Rectal smooth muscle tissue (tissue), 1 donor: ENCODE data around the gene EXOSC2.

Source experiments
- H3K27ac ChIP-seq: one replicate; pipeline ENCODE4 v1.7.0; 2013; ENCODE audit warnings: low read depth, low read length, inconsistent platforms
- H3K27me3 ChIP-seq: one replicate; pipeline ENCODE4 v1.7.0; 2013; ENCODE audit warnings: low read length; ENCODE audit not compliant: control insufficient read depth, insufficient read depth
- H3K36me3 ChIP-seq: one replicate; pipeline ENCODE4 v1.7.0; 2013; ENCODE audit warnings: low read length; ENCODE audit not compliant: control insufficient read depth, insufficient read depth
- H3K4me1 ChIP-seq: one replicate; pipeline ENCODE4 v1.7.0; 2013; ENCODE audit warnings: low read length; ENCODE audit not compliant: control insufficient read depth, insufficient read depth
- H3K4me3 ChIP-seq: one replicate; pipeline ENCODE4 v1.7.0; 2013; ENCODE audit warnings: low read length
- H3K9ac ChIP-seq: one replicate; pipeline ENCODE4 v1.7.0; 2013; ENCODE audit warnings: low read length

The EXOSC2 gene

DNA sequence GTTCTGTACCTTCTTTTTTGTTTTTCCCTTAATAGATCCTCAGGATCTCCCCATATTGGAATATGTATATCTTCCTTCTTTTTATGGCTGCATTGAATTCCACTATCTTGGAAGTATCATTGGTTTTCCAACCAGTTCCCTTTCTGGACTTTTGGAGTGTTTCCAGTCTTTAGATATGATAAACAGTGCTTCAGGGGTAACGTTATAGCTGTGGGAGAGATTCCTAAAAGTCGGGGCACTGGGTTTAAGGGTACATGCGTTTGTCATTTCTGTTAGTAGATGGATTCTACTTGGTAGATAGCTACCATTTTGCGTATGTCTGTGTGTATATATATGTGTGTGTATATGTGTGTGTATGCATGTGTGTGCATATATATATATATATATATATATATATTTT, 42.0 kb downstream of the EXOSC2 start:
- no peak overlapping the region for H3K9ac ChIP-seq
- peaks cover 10% of the 10 kb centered on the region for H3K4me1 ChIP-seq
- H3K27me3 ChIP-seq: no peaks in the 10 kb centered on the region
- no peaks in the 10 kb centered on the region for H3K36me3 ChIP-seq
- H3K4me3 ChIP-seq: no peak overlapping the region
- H3K27ac ChIP-seq: no peak overlapping the region

DNA sequence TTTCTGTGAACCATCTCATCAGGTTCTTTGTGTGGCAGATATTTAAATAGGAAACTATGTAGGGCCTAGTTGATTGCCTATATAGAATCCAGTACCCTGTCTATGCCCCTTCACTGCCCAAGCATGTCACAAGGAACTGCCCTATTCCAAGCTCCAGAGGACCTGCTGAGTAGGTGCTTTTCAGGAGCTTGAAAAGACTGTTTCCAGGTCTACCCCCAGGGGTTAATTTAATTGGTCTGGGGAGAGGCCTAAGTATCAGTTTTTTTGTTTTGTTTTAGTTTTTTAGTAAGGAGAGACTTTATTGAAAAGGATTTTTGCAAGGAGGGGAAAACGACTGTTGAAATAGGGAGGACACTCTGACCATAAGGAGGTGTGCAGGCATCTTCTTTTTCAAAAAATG, 43.3 kb downstream of the EXOSC2 start:
- Histone ChIP-seq H3K4me3 (no peak overlapping the region), H3K27me3 (no peaks in the 10 kb centered on the region), H3K27ac (no peak overlapping the region), H3K36me3 (no peaks in the 10 kb centered on the region), H3K4me1 (peaks cover 8% of the 10 kb centered on the region), H3K9ac (no peak overlapping the region)

DNA sequence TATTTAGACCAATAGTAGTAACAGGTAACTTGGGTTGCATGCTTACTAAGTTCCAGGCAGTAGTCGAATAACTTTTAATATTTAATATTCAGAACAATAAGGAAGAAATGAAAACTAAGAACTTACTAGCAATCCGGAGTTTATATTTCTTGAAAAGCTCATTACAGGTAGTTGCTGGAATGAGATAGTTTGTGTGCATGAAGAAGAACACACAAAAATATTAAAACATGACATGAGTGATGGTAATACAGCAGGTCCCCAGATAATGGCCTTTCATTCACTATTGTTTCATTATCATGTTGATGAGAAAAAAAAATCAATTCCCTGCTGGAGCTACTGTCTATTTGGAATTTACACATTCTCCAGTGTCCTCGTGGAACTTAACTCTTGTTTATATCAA, 44.7 kb downstream of the EXOSC2 start:
- H3K36me3 ChIP-seq: no peaks in the 10 kb centered on the region
- H3K27ac ChIP-seq: no peak overlapping the region
- no peaks in the 10 kb centered on the region for H3K27me3 ChIP-seq
- H3K4me1 ChIP-seq: no peaks in the 10 kb centered on the region
- no peak overlapping the region for H3K9ac ChIP-seq
- H3K4me3 ChIP-seq: no peak overlapping the region

DNA sequence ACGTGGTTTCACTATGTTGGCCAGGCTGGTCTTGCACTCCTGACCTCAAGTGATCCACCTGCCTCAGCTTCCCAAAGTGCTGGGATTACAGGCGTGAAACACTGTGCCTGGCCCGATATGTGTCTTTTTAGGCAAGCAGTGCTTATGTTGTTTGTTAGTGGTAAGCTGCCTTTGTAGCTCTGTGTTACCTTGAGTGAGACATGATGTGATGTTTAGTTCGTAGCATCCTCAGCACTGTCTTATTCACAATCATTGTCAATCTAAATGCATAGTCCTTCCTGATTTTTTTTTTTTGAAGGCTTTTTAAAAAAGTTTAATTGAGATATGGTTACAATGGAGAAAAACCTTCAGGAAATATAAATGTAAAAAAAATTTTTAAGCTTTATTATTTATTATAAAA, 45.5 kb downstream of the EXOSC2 start:
- Histone ChIP-seq H3K27me3 (no peaks in the 10 kb centered on the region), H3K4me1 (no peaks in the 10 kb centered on the region), H3K4me3 (no peak overlapping the region), H3K36me3 (no peaks in the 10 kb centered on the region), H3K9ac (no peak overlapping the region), H3K27ac (no peak overlapping the region)

DNA sequence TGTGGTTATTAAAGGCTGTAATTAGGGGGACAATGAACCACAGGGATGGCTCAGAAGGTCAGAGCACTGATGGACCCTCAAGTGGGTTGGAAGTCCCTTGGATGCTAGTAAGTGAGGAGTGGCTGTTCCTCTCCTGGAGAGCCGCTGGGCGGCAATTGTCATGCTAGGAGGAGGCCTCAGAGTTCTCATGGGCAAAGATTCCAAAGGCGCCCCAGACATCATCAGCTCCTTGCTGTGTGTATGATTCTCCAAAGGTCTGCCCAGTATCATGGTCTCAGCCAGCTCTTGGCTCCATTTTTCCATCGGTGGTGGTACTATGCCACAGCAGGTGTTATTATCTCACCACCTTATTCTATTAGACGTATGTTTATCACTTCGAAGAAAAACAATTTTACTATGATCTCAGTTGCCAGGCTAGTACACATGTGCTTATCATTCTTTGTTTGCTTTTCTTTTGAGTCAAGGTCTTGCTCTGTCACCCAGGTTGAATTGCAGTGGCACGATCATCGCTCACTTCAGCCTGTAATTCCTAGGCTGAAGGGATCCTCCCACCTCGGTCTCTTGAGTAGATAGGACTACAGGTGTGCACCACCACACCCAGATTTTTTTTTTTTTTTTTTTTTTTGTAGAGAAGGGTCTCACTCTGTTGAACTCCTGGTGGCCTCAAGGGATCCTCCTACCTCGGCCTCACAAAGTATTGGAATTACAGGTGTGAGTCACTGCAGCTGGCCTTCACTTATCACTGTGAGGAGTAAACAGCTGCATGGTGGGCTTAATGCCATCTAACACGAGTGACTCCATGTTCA, 46.8 kb downstream of the EXOSC2 start:
- Histone ChIP-seq H3K27me3 (no peaks in the 10 kb centered on the region), H3K36me3 (no peaks in the 10 kb centered on the region), H3K27ac (no peak overlapping the region), H3K9ac (no peak overlapping the region), H3K4me1 (no peaks in the 10 kb centered on the region), H3K4me3 (no peak overlapping the region)

DNA sequence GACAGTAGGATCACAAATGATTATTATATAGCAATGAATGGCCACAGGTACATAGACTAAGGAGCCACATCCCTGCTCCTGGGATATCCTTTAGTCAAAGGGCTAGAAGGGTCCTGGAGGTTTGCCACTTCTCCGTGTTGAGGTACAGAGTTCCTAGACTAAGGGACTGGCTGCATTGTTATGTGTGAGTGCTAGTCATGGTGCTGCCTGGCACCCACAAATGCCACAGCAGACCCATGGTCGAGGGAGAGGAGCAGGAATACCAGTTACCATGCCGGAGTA, 47.4 kb downstream of the EXOSC2 start:
- Histone ChIP-seq H3K36me3 (no peaks in the 10 kb centered on the region), H3K27ac (no peak overlapping the region), H3K4me3 (no peak overlapping the region), H3K9ac (no peak overlapping the region), H3K4me1 (no peaks in the 10 kb centered on the region), H3K27me3 (no peaks in the 10 kb centered on the region)

DNA sequence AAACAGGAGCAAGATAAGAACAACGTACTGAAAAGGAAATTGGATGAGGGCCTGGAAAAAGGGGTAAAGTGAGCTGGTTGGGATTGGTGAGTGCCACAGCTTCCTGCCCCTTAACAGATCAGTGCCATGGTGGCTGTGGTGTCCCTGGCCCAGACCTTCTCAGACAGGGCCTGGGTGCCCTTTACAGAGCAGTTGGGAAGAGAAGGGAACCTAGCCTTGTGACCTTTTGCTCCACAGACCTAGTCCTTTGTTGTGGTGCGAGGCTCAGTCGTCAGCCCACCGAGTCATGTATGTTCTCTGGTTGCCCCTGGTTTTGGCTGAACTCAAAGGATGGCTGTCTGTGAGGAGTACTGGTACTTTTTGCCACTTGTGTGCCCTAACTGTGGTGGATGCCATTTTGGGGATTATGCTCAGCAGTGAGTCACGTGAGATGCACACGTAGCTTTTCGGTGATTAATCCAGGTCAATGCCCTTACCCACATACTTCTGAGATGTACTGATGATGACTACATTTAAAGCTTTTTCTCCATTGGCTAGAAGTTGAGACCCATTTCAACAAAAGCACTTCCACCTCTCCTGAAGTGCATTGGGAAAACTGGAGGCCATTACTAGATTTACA, 48.4 kb downstream of the EXOSC2 start:
- H3K4me3 ChIP-seq: no peak overlapping the region
- H3K9ac ChIP-seq: no peak overlapping the region
- H3K27me3 ChIP-seq: no peaks in the 10 kb centered on the region
- no peak overlapping the region for H3K27ac ChIP-seq
- no peaks in the 10 kb centered on the region for H3K4me1 ChIP-seq
- no peaks in the 10 kb centered on the region for H3K36me3 ChIP-seq

DNA sequence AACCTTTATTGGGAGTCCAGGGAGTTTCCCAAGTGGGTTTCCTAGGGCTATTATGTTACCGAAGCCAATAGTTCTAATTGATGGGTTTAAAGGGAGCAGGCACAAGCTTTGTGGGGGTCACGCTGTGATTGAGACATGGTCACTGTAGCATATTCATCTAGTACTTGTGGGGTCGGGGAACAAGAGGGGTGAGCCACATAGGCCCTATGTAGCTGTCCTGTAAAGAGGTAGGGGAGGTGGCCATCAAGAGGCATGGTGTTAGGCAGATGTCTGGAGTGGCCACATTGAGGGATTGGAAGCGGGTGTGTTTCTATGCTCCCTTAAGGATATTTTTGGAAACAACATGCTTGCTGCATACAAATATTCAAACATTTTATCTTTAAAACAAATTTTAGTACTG, 50.1 kb downstream of the EXOSC2 start:
- Histone ChIP-seq H3K4me3 (no peak overlapping the region), H3K27ac (no peak overlapping the region), H3K36me3 (no peaks in the 10 kb centered on the region), H3K4me1 (no peaks in the 10 kb centered on the region), H3K27me3 (no peaks in the 10 kb centered on the region), H3K9ac (no peak overlapping the region)

DNA sequence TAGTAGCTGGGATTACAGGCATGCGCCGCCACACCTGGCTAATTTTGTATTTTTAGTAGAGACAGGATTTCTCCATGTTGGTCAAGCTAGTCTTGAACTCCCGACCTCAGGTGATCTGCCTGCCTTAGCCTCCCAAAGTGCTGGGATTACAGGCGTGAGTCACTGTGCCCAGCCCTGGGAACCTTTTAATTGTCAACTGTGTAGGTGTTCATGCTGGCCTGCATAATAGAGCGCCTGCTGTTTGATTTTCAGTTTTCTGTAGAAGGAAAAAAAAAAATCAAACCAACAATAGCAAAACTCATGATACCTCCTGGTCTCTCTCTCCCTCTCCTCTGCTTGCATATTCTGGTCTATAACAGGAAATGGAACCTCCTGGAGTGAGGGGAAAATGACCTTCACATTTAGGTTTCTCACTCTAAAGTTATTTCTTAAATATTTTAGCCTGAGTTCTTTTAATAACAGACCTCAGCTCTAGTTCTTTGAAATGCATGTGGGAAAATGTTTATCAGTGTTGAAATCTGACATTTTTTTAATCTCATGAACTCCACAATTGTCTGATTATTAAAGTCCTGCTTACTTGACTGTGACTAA, 51.7 kb downstream of the EXOSC2 start:
- Histone ChIP-seq H3K36me3 (no peaks in the 10 kb centered on the region), H3K4me1 (no peaks in the 10 kb centered on the region), H3K9ac (no peak overlapping the region), H3K4me3 (no peak overlapping the region), H3K27me3 (no peaks in the 10 kb centered on the region), H3K27ac (no peak overlapping the region)

DNA sequence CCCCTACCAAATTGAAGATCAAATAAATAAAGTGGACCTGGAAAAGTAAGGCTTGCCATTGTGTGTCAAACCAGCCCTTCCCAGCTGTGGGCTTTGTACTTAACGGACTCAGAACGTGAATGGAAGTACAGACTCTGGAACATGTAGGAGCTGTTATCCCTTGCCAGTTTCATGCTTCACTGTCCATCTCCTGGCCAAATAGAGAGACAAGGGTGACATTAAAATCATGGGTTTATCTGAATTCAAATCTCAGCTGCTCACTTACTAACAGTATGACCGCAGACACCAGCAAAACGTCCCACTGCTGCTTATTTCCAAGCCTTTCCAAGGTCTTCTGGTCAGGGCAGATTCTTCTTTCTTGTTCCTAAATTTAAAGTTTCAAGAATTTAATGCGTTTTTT, 52.2 kb downstream of the EXOSC2 start:
- H3K4me3 ChIP-seq: no peak overlapping the region
- no peaks in the 10 kb centered on the region for H3K4me1 ChIP-seq
- H3K27me3 ChIP-seq: no peaks in the 10 kb centered on the region
- no peak overlapping the region for H3K27ac ChIP-seq
- no peak overlapping the region for H3K9ac ChIP-seq
- no peaks in the 10 kb centered on the region for H3K36me3 ChIP-seq

DNA sequence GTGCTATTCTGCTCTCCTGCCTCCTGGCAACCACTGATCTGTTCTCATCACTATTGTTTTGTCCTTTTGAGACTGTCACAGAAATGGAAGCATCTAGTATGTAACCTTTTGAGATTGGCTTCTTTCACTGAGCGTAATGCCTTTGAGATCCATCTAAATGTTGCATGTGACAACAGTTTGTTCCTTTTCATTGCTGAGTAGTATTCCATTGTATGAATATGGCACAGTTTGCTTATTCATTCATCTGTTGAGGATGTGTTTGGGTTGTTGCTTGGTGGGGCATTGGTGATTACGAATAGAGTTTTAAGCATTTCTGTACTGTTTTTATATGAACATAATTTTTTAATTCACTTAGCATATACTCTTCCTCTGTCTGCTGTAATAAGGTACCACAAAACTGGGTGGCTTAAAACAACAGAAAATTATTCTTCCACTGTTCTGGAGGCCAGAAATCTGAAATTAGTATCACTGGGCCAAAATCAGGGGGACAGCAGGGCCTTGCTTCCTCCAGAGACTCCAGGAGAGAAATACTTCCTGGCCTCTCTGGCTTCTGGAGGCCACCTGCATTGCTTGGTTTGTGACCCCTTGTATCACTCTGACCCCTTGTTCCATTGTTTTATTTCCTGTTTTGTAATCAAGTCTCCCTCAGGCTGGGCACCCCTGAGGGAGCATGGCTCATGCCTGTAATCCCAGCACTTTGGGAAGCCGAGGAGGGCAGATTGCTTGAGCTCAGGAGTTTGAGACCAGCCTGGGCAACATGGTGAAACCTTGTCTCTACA, 53.0 kb downstream of the EXOSC2 start:
- no peak overlapping the region for H3K9ac ChIP-seq
- H3K27me3 ChIP-seq: no peaks in the 10 kb centered on the region
- H3K27ac ChIP-seq: no peak overlapping the region

DNA sequence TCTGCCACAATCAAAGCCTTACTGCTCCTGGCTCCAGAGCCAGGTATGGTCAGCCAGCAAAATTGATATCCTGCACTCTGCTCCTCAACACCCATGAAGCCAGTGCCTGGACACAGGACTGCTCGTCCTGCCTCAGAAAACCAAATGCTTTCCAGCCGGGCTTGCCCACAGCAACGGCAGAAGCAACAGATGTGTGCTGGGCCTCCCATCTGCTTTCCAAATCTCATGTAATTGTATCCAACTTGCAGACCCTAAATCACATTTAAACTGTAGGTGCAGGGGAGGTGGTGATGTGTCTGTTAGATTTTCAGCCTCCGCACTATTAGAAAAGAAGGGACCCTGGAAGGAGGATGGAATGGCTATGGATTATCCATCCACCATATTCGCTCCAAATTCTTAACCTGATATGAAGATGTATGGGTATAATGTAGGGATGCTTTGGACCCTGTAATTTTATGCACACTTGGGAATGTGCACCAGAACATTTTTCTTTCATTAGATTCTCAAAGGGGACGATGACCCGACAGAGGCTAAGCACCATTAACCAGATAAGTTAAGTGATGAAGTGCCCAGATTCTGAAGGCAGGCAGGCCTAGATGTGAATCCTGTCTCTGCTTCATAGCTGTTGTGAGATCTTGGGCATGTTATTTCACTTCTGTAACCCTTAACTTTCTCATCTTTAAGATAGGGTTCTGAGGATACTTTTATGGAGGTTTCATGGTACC, 58.2 kb downstream of the EXOSC2 start:
- H3K27ac ChIP-seq: no peak overlapping the region
- H3K9ac ChIP-seq: no peak overlapping the region

More for the DNA sequence above, 53.0 kb downstream of the EXOSC2 start:
- no peak overlapping the region for H3K4me3 ChIP-seq
- H3K36me3 ChIP-seq: no peaks in the 10 kb centered on the region
- no peaks in the 10 kb centered on the region for H3K4me1 ChIP-seq

More for the DNA sequence above, 58.2 kb downstream of the EXOSC2 start:
- H3K36me3 ChIP-seq: no peaks in the 10 kb centered on the region
- no peaks in the 10 kb centered on the region for H3K27me3 ChIP-seq
- H3K4me3 ChIP-seq: no peak overlapping the region
- no peaks in the 10 kb centered on the region for H3K4me1 ChIP-seq
